ENCODE measurements around the gene IL33. TPM values are rescaled to one million over a fixed set of nuclear protein-coding genes. Genes with fewer than 3 reads are reported as not detected.

The IL33 gene
- total RNA-seq, 2 donors from 2014 or later = 5.0 to 16.4 TPM

DNA sequence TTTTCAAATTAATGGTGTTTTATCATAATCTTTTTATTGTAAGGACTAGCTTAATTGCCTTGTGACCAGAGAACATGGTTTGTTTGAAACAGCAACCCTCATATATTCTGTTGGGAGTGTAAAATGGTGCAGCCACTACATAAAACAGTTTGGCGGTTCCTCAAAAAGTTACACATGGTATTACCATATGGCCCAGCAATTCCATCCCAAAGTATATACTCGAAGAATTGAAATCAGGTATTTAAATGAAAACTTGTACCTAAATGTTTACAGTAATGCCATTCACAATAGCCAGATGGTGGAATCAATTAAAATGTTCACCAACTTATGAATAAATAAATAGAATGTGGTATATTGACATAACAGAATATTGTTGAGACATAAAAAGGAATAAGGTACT is 14.8 kb upstream of the IL33 start:
- H3K36me3 ChIP-seq = no peaks in the 10 kb centered on the region
- no peak overlapping the region for H3K9ac ChIP-seq (ENCODE audit: low read depth in 2 of 2, low read length in 2 of 2)
- H3K4me1 ChIP-seq = no peaks in the 10 kb centered on the region
- H3K9me3 ChIP-seq = no peaks in the 10 kb centered on the region
- H3K27me3 ChIP-seq = no peaks in the 10 kb centered on the region
- no peak overlapping the region for H3K27ac ChIP-seq
- TF ChIP-seq, protein P1, sequence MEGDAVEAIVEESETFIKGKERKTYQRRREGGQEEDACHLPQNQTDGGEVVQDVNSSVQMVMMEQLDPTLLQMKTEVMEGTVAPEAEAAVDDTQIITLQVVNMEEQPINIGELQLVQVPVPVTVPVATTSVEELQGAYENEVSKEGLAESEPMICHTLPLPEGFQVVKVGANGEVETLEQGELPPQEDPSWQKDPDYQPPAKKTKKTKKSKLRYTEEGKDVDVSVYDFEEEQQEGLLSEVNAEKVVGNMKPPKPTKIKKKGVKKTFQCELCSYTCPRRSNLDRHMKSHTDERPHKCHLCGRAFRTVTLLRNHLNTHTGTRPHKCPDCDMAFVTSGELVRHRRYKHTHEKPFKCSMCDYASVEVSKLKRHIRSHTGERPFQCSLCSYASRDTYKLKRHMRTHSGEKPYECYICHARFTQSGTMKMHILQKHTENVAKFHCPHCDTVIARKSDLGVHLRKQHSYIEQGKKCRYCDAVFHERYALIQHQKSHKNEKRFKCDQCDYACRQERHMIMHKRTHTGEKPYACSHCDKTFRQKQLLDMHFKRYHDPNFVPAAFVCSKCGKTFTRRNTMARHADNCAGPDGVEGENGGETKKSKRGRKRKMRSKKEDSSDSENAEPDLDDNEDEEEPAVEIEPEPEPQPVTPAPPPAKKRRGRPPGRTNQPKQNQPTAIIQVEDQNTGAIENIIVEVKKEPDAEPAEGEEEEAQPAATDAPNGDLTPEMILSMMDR (IDR thresholded peaks at IDR 0.05) = no peak
- intact Hi-C loops (cut with DNase I) = no loop called here
- H3K4me3 ChIP-seq = no peak overlapping the region
- no peak for DNase-seq

DNA sequence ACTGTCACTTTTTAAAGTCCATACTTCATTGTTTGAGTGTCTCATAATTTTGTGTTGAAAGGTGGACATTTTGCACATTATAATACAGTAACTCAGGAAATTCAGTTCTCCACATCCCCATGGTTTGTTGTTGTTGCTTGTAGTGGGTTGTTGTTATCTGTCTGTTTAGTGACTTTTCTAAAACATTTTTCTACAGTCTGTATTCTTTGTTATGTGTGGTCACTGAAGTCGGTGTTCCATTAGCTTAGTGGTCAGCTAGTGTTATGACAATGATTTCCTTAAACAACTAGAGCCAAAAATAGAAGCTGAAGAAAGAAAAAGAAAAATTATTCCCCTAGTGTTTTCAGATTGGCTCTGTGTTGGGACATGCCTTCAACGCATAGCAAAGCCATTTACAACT is 5.6 kb upstream of the IL33 start:
- DNase-seq = no peak
- no peak overlapping the region for H3K4me3 ChIP-seq
- H3K9me3 ChIP-seq = no peaks in the 10 kb centered on the region
- H3K4me1 ChIP-seq = no peaks in the 10 kb centered on the region
- no peak overlapping the region for H3K27ac ChIP-seq
- TF ChIP-seq, protein P1 (IDR thresholded peaks at IDR 0.05) = no peak
- H3K36me3 ChIP-seq = no peaks in the 10 kb centered on the region
- H3K9ac ChIP-seq (ENCODE audit: low read depth in 2 of 2, low read length in 2 of 2) = no peak overlapping the region
- H3K27me3 ChIP-seq = no peaks in the 10 kb centered on the region
- intact Hi-C loops (cut with DNase I) = no loop called here

GRCh38 chr9:6212722-6213375 is 2.8 kb upstream of the IL33 start:
- TF ChIP-seq, protein P1 (IDR thresholded peaks at IDR 0.05) = no peak
- Histone ChIP-seq H3K27ac (no peak overlapping the region), H3K27me3 (no peaks in the 10 kb centered on the region), H3K36me3 (no peaks in the 10 kb centered on the region), H3K9me3 (no peaks in the 10 kb centered on the region), H3K9ac (ENCODE audit: low read depth in 2 of 2, low read length in 2 of 2) (no peak overlapping the region), H3K4me1 (no peaks in the 10 kb centered on the region), H3K4me3 (no peak overlapping the region)
- no peak for DNase-seq
- intact Hi-C loops (cut with DNase I) = no loop called here

GRCh38 chr9:6214434-6214833 is 1.2 kb upstream of the IL33 start:
- no peak overlapping the region for H3K27ac ChIP-seq
- H3K4me1 ChIP-seq = no peaks in the 10 kb centered on the region
- no peak overlapping the region for H3K4me3 ChIP-seq
- intact Hi-C loops (cut with DNase I) = no loop called here
- DNase-seq = no peak
- no peak overlapping the region for H3K9ac ChIP-seq (ENCODE audit: low read depth in 2 of 2, low read length in 2 of 2)
- no peaks in the 10 kb centered on the region for H3K36me3 ChIP-seq
- TF ChIP-seq, protein P1 (IDR thresholded peaks at IDR 0.05) = no peak
- no peaks in the 10 kb centered on the region for H3K27me3 ChIP-seq
- no peaks in the 10 kb centered on the region for H3K9me3 ChIP-seq

DNA sequence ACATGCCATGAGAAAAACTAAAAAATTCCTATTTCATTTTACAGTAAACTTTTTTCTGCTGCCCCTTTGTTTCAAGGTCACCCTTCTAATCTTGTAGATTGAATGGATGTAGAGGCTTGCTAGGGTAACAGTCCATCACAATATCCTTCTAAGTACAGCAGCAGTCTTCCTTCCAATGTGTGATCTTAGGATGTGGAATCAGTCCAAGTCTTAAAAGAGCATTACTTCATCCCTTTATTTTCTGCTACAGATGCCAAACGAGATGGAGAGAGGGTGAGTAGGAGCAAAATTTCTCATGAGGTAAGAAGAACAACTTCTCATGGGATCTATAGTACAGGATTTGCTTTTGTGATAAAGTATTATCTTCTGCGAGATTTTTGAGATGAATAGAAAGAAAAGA is 704 bp upstream of the IL33 start:
- no peaks in the 10 kb centered on the region for H3K36me3 ChIP-seq
- no peak for DNase-seq
- no peaks in the 10 kb centered on the region for H3K27me3 ChIP-seq
- H3K4me3 ChIP-seq = no peak overlapping the region
- TF ChIP-seq, protein P1 (IDR thresholded peaks at IDR 0.05) = no peak
- H3K4me1 ChIP-seq = no peaks in the 10 kb centered on the region
- H3K9ac ChIP-seq (ENCODE audit: low read depth in 2 of 2, low read length in 2 of 2) = no peak overlapping the region
- no peaks in the 10 kb centered on the region for H3K9me3 ChIP-seq
- intact Hi-C loops (cut with DNase I) = no loop called here
- no peak overlapping the region for H3K27ac ChIP-seq
